Spinal cord (tissue), 10 donors: Measurements from ENCODE around the gene TMEM219. TPM values are rescaled to one million over a fixed set of nuclear protein-coding genes. Genes with fewer than 3 reads are reported as not detected.

ENCODE experiments used
- DNase-seq, 6 donors: peaks; one replicate each; pipeline versions ENCODE4 v3.0.0 to v3.0.0-alpha.2; 2013 to 2015; ENCODE audit warnings: low spot score in 6 of 6, low read depth in 4 of 6
- H3K27ac ChIP-seq: one replicate; pipeline ENCODE4 v1.5.1; 2013; ENCODE audit warnings: low read depth, low read length, control low read depth
- H3K27me3 ChIP-seq: one replicate; pipeline ENCODE4 v1.6.1; 2013; ENCODE audit warnings: low read length; ENCODE audit not compliant: control insufficient read depth, insufficient read depth
- H3K36me3 ChIP-seq: one replicate; pipeline ENCODE4 v1.6.1; 2013; ENCODE audit warnings: low read length; ENCODE audit not compliant: control insufficient read depth, insufficient read depth
- H3K4me1 ChIP-seq: one replicate; pipeline ENCODE4 v1.6.1; 2013; ENCODE audit warnings: low read length; ENCODE audit not compliant: control insufficient read depth, insufficient read depth
- H3K4me3 ChIP-seq: one replicate; pipeline ENCODE4 v1.5.1; 2013; ENCODE audit warnings: low read depth, low read length, control low read depth
- H3K9me3 ChIP-seq: one replicate; pipeline ENCODE4 v1.6.1; 2013; ENCODE audit warnings: low read length; ENCODE audit not compliant: control insufficient read depth, insufficient read depth
- WGBS: methylation state at CpG from one replicate; pipeline ENCODE4 v1.1.5; 2013; ENCODE audit warnings: missing lambda C conversion rate; ENCODE audit not compliant: insufficient coverage; 5-methylcytosine and 5-hydroxymethylcytosine counted together
- polyA plus RNA-seq, 2 donors: library from polyadenylated mRNA; unstranded; fragments of 120-200 nt; gene quantifications; one replicate each; pipeline ENCODE4 v1.2.1, GENCODE V29; 2013; ENCODE audit not compliant: insufficient read length in 2 of 2
- total RNA-seq, 2 donors: library from RNA; depleted of rRNA in 1 of 2; stranded (reverse); fragments of 120-200 nt in 1 of 2; fragments of >200 nt in 1 of 2; gene quantifications; one replicate each; pipeline versions ENCODE4 v1.2.3 to v1.2.4, GENCODE V29; 2013 to 2014
- donor health status: healthy.

The TMEM219 gene
- total and polyA plus RNA-seq, 4 donors = 32.5 to 91.4 (median 83.3) TPM

GRCh38 chr16:29977063-29977825, 15.4 kb downstream of the TMEM219 start:
- Histone ChIP-seq H3K4me3 (no peak overlapping the region), H3K27ac (no peak overlapping the region), H3K36me3 (peaks cover 44% of the 10 kb centered on the region), H3K4me1 (peaks cover 37% of the 10 kb centered on the region), H3K9me3 (no peaks in the 10 kb centered on the region), H3K27me3 (no peaks in the 10 kb centered on the region)
- WGBS = 80% methylated on average over 6 of the region's 9 CpGs
- no peak for DNase-seq

DNA sequence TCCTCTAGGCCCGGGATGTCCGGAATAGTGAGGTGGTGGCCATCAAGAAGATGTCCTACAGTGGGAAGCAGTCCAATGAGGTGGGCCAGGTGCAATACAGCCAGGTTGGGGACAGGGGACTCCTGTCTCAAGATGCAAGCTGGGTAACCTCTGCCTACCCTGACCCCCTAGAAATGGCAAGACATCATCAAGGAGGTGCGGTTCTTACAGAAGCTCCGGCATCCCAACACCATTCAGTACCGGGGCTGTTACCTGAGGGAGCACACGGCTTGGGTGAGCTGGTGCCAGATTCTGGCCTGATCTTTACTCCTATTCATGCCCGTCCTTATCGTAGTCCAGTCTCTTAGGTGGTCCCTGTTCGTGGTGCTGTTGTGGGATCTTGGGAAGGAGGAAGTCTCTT, 16.2 kb downstream of the TMEM219 start:
- H3K27ac ChIP-seq = no peak overlapping the region
- H3K4me3 ChIP-seq = no peak overlapping the region
- WGBS = 100% methylated on average over 5 of the region's 9 CpGs
- no peaks in the 10 kb centered on the region for H3K9me3 ChIP-seq
- H3K36me3 ChIP-seq = peaks cover 53% of the 10 kb centered on the region
- no peaks in the 10 kb centered on the region for H3K27me3 ChIP-seq
- DNase-seq = no peak
- peaks cover 37% of the 10 kb centered on the region for H3K4me1 ChIP-seq

DNA sequence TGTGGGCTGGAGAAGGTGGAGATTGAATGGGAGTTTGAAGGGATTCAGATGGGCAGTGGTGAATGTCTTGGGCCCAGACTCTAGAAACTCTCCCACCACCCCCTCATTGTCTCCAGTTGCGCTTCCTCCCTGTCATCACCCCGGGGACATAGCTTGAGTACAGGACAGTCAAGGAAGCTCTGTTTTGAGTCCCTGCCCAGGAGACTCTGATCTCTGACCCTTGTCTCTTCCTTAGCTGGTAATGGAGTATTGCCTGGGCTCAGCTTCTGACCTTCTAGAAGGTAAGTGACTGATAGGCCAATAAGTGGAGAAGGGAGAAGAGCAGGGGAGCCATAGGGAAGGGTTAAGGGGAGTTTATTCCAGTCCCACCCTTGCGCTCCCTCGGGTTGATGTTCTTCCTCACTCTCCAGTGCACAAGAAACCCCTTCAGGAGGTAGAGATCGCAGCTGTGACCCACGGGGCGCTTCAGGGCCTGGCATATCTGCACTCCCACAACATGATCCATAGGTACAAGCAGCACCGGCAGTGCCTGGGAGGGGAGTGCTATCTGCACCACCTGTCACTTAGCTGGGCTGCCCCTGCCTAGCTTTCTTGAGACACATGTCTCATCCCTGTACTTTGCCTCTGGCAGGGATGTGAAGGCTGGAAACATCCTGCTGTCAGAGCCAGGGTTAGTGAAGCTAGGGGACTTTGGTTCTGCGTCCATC, 16.8 kb downstream of the TMEM219 start:
- Histone ChIP-seq H3K27me3 (no peaks in the 10 kb centered on the region), H3K36me3 (peaks cover 59% of the 10 kb centered on the region), H3K9me3 (no peaks in the 10 kb centered on the region), H3K27ac (no peak overlapping the region), H3K4me3 (no peak overlapping the region), H3K4me1 (peaks cover 33% of the 10 kb centered on the region)
- DNase-seq = no peak
- 97% methylated on average over 6 of the region's 9 CpGs for WGBS

DNA sequence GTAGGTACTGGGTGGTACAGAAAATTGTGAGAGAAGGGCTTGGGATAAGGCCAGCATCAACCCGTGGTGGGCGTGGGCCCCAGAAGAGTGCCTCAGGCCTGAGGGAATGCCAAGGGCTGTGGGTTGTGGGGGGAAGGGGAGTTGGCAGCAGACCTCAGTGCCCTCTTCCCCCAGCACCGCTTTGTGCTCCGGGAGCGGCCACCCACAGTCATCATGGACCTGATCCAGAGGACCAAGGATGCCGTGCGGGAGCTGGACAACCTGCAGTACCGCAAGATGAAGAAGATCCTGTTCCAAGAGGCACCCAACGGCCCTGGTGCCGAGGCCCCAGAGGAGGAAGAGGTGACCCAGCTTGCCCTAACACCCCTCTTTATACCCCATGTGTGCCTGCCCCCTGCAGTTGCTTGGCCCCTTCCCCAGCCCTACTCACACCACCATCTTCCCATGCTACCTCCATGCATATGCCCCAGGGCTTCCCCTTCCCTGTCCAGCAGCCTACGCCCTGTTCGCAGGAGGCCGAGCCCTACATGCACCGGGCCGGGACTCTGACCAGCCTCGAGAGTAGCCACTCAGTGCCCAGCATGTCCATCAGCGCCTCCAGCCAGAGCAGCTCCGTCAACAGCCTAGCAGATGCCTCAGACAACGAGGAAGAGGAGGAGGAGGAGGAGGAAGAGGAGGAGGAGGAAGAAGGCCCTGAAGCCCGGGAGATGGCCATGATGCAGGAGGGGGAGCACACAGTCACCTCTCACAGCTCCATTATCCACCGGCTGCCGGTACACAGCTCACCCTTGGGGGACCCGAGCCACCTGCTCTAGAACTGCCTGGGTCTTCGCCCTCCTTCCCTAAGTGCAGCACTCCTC, 20.9 kb downstream of the TMEM219 start:
- H3K4me3 ChIP-seq = no peak overlapping the region
- WGBS = 94% methylated on average over 19 of the region's 24 CpGs
- no peaks in the 10 kb centered on the region for H3K9me3 ChIP-seq
- peaks cover 4% of the 10 kb centered on the region for H3K4me1 ChIP-seq
- no peaks in the 10 kb centered on the region for H3K27me3 ChIP-seq
- DNase-seq = no peak
- peaks cover 92% of the 10 kb centered on the region for H3K36me3 ChIP-seq
- H3K27ac ChIP-seq = no peak overlapping the region

- no peak overlapping the region for H3K27ac ChIP-seq
These were observed 21.7 kb downstream of the TMEM219 start for GRCh38 chr16:29983420-29984136.

DNA sequence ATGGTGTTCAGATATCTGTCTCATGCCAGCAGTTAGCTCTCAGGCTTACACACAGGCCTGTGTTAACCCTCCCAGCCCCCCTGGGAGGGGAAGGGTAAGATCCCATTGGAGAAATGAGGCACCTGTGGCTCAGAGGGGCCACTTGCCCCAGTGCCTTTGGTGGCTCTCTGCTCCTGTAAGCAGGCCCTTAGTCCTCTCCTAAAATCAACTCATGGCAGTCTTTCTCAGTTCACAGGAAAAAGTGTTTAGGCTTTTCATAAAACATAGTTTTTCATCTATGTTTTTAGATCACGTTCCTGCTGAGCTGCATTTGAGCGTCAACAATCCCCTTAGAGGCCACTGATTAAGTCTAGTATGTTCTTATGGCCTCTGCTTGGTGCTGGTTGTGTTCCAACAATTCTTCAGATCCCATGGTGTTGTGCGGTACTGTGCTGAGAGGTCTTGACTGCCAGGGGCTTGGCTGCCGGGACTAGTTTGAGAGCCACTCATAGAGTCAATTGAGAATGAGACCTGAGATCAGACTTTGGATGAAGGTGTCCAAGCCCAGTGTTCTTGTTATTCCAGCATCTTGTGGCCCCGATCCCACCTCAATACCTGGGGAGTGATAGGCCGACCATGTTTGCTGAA, 22.4 kb downstream of the TMEM219 start:
- 90% methylated on average over 4 of the region's 6 CpGs for whole genome bisulfite sequencing
- no peak for DNase-seq
- H3K4me1 ChIP-seq = no peaks in the 10 kb centered on the region
- no peaks in the 10 kb centered on the region for H3K9me3 ChIP-seq
- H3K36me3 ChIP-seq = peaks cover 92% of the 10 kb centered on the region
- no peak overlapping the region for H3K4me3 ChIP-seq
- H3K27ac ChIP-seq = no peak overlapping the region
- H3K27me3 ChIP-seq = no peaks in the 10 kb centered on the region

More at GRCh38 chr16:29983420-29984136, 21.7 kb downstream of the TMEM219 start:
- Histone ChIP-seq H3K36me3 (peaks cover 92% of the 10 kb centered on the region), H3K4me3 (no peak overlapping the region), H3K9me3 (no peaks in the 10 kb centered on the region), H3K27me3 (no peaks in the 10 kb centered on the region), H3K4me1 (no peaks in the 10 kb centered on the region)
- WGBS = 97% methylated on average over 11 of the region's 12 CpGs
- DNase-seq = no peak

DNA sequence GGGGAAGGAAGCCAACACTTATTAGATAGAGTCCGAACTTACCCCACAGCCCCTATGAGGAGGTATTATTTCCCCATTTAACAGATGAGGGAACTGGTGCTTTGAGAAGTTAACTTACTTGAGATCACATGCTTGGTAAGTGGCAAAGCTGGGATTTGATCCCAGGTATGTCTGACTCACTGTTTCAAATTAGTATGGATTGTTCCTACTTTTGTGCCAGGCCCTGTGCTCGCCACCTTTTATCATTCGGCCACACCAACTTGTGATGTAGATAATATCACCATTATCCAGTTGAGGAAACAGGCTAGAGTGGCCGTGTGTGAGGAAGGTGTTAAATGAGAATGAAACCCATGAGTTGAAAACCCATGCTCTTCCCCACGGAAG, 22.9 kb downstream of the TMEM219 start:
- Histone ChIP-seq H3K27me3 (no peaks in the 10 kb centered on the region), H3K27ac (no peak overlapping the region), H3K36me3 (peaks cover 92% of the 10 kb centered on the region), H3K9me3 (no peaks in the 10 kb centered on the region), H3K4me1 (no peaks in the 10 kb centered on the region), H3K4me3 (no peak overlapping the region)
- 71% methylated on average over 1 of the region's 5 CpGs for WGBS
- no peak for DNase-seq

DNA sequence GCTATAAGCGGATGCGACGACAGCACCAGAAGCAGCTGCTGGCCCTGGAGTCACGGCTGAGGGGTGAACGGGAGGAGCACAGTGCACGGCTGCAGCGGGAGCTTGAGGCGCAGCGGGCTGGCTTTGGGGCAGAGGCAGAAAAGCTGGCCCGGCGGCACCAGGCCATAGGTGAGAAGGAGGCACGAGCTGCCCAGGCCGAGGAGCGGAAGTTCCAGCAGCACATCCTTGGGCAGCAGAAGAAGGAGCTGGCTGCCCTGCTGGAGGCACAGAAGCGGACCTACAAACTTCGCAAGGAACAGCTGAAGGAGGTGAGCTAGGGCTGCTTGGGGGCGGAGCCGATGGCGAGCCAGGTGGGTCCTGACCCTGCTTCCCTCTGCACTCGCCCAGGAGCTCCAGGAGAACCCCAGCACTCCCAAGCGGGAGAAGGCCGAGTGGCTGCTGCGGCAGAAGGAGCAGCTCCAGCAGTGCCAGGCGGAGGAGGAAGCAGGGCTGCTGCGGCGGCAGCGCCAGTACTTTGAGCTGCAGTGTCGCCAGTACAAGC, 23.5 kb downstream of the TMEM219 start:
- Histone ChIP-seq H3K4me3 (no peak overlapping the region), H3K36me3 (peaks cover 87% of the 10 kb centered on the region), H3K27me3 (no peaks in the 10 kb centered on the region), H3K4me1 (no peaks in the 10 kb centered on the region), H3K9me3 (no peaks in the 10 kb centered on the region), H3K27ac (no peak overlapping the region)
- no peak for DNase-seq
- WGBS = 95% methylated on average over 28 of the region's 28 CpGs
